RWPE2 (cell line): ENCODE measurements around the gene KLK10.
A peak's percentile ranks its signal among the peaks of the same experiment; 100 is the strongest.

ENCODE experiments used
- ATAC-seq: fragments of 200-7000 bp; cut with Tn5 transposase; 3 replicates; pipeline ENCODE4 v1.9.1; 2021; ENCODE audit warnings: low read depth
- DNase-seq: peaks from one replicate; pipeline ENCODE4 v3.0.0-alpha.2; 2020; ENCODE audit warnings: low spot score
- H3K27ac ChIP-seq: fragments of 450-650 bp; 2 replicates; pipeline ENCODE4 v1.5.1; 2017; ENCODE audit warnings: mild to moderate bottlenecking; ENCODE audit not compliant: poor library complexity, severe bottlenecking
- H3K27me3 ChIP-seq: fragments of 250-450 bp; sonication (Bioruptor Pico); 2 replicates; pipeline ENCODE4 v1.5.1; 2021; ENCODE audit warnings: mild to moderate bottlenecking, moderate library complexity; ENCODE audit not compliant: insufficient read depth, poor library complexity, severe bottlenecking
- H3K36me3 ChIP-seq: fragments of 250-450 bp; sonication (Bioruptor Pico); 2 replicates; pipeline ENCODE4 v1.5.1; 2020; ENCODE audit warnings: low read depth, mild to moderate bottlenecking, moderate library complexity
- H3K4me1 ChIP-seq: fragments of 250-450 bp; sonication (Bioruptor Pico); 2 replicates; pipeline ENCODE4 v1.5.1; 2021; ENCODE audit warnings: mild to moderate bottlenecking, moderate library complexity; ENCODE audit not compliant: insufficient read depth, poor library complexity, severe bottlenecking
- H3K4me3 ChIP-seq: fragments of 250-450 bp; sonication (Bioruptor Pico); 2 replicates; pipeline ENCODE4 v1.5.1; 2021; ENCODE audit warnings: mild to moderate bottlenecking, moderate library complexity; ENCODE audit not compliant: severe bottlenecking
- H3K9me3 ChIP-seq: fragments of 250-450 bp; sonication (Bioruptor Pico); 2 replicates; pipeline ENCODE4 v1.5.1; 2021; ENCODE audit warnings: mild to moderate bottlenecking, moderate library complexity; ENCODE audit not compliant: severe bottlenecking
- CTCF ChIP-seq: fragments of 450-650 bp; IDR thresholded peaks from one replicate; pipeline ENCODE4 v1.5.1; 2017; ENCODE audit warnings: mild to moderate bottlenecking, moderate library complexity; ENCODE audit not compliant: poor library complexity, severe bottlenecking

Gene KLK10

GRCh38 chr19:51006406-51006805 lies 13.1 kb downstream of the KLK10 start:
- no peak overlapping the region for H3K27ac ChIP-seq
- no peaks in the 10 kb centered on the region for H3K27me3 ChIP-seq
- no peaks in the 10 kb centered on the region for H3K9me3 ChIP-seq
- TF ChIP-seq CTCF, result no peak
- DNase-seq (no peak), ATAC-seq (no peak)
- H3K36me3 ChIP-seq, result no peaks in the 10 kb centered on the region
- H3K4me1 ChIP-seq, result peaks cover 20% of the 10 kb centered on the region
- H3K4me3 ChIP-seq, result no peak overlapping the region

- no peaks in the 10 kb centered on the region for H3K9me3 ChIP-seq
- peaks cover 13% of the 10 kb centered on the region for H3K4me1 ChIP-seq
- H3K27me3 ChIP-seq, result no peaks in the 10 kb centered on the region
- no peak overlapping the region for H3K4me3 ChIP-seq
- no peak for TF ChIP-seq CTCF
- no peak for ATAC-seq
- H3K36me3 ChIP-seq, result no peaks in the 10 kb centered on the region
- no peak overlapping the region for H3K27ac ChIP-seq
- no peak for DNase-seq
Measured at GRCh38 chr19:51005248-51005647, 14.3 kb downstream of the KLK10 start.

GRCh38 chr19:51003316-51003715 lies 16.2 kb downstream of the KLK10 start:
- TF ChIP-seq CTCF, result no peak

GRCh38 chr19:51002542-51003311 lies 16.8 kb downstream of the KLK10 start:
- peak; percentile 88 for DNase-seq
- Histone ChIP-seq H3K4me1 (peaks cover 3% of the 10 kb centered on the region), H3K4me3 (peak overlapping the region; percentile 21), H3K27me3 (peaks cover 5% of the 10 kb centered on the region), H3K9me3 (no peaks in the 10 kb centered on the region), H3K27ac (no peak overlapping the region), H3K36me3 (no peaks in the 10 kb centered on the region)
- TF ChIP-seq CTCF, result no peak
- peak; percentile 59 for ATAC-seq

More at GRCh38 chr19:51003316-51003715, 16.2 kb downstream of the KLK10 start:
- Histone ChIP-seq H3K4me3 (no peak overlapping the region), H3K27ac (no peak overlapping the region), H3K36me3 (no peaks in the 10 kb centered on the region), H3K27me3 (peaks cover 5% of the 10 kb centered on the region), H3K4me1 (peaks cover 3% of the 10 kb centered on the region), H3K9me3 (no peaks in the 10 kb centered on the region)
- DNase-seq, result no peak
- ATAC-seq, result no peak

GRCh38 chr19:51002089-51002532 lies 17.4 kb downstream of the KLK10 start:
- ATAC-seq (no peak), DNase-seq (no peak)
- Histone ChIP-seq H3K4me3 (peak overlapping the region; percentile 21), H3K36me3 (no peaks in the 10 kb centered on the region), H3K27ac (no peak overlapping the region), H3K9me3 (no peaks in the 10 kb centered on the region), H3K4me1 (peaks cover 3% of the 10 kb centered on the region), H3K27me3 (peaks cover 5% of the 10 kb centered on the region)
- TF ChIP-seq CTCF, result no peak
